ENCODE data around the gene RPH3AL. TPM values are rescaled to one million over a fixed set of nuclear protein-coding genes. Genes with fewer than 3 reads are reported as not detected.

The RPH3AL gene
- total RNA-seq, 1 experiment from 2014 or later, result 3.0 TPM

- Histone ChIP-seq H4K20me1 (ENCODE audit: control insufficient read depth, insufficient read depth, insufficient read length) (no peaks in the 10 kb centered on the region), H3T11ph (ENCODE audit: low read length) (no peak overlapping the region), H3K79me1 (ENCODE audit: insufficient read depth, low read depth, low read length, poor library complexity, severe bottlenecking) (no peaks in the 10 kb centered on the region), H3K27me3 (ENCODE audit: insufficient read depth, low read length) (no peaks in the 10 kb centered on the region), H3K9ac (ENCODE audit: extremely low read depth, insufficient read length, low read length) (no peak overlapping the region), H3K4me2 (ENCODE audit: insufficient read depth, insufficient read length, low read length) (no peak overlapping the region), H4K5ac (ENCODE audit: insufficient read length, low read depth, low read length) (no peak overlapping the region), H3K79me2 (ENCODE audit: insufficient read depth, low read length) (no peaks in the 10 kb centered on the region), H2BK5ac (ENCODE audit: insufficient read length, low read length) (no peak overlapping the region), H2AK5ac (ENCODE audit: insufficient read length, low read length) (no peak overlapping the region), H3K23ac (ENCODE audit: insufficient read length, low read depth, low read length) (no peak overlapping the region), H3K14ac (ENCODE audit: insufficient read depth, low read length) (no peak overlapping the region), H4K8ac (replicated peaks; ENCODE audit: insufficient read length, low read depth, low read length) (no peak overlapping the region), H2BK20ac (ENCODE audit: low read depth, low read length, poor library complexity, severe bottlenecking) (no peak overlapping the region), H3K56ac (ENCODE audit: insufficient read length, low read depth, low read length) (no peak overlapping the region), H2BK12ac (ENCODE audit: insufficient read length, low read depth, low read length) (no peak overlapping the region), H3K27ac (ENCODE audit: insufficient read length, low read depth, low read length) (no peak overlapping the region), H2BK120ac (ENCODE audit: low read depth, low read length, poor library complexity, severe bottlenecking) (no peak overlapping the region), H3K18ac (ENCODE audit: insufficient read length, low read depth, low read length) (no peak overlapping the region), H3K9me3 (ENCODE audit: control insufficient read depth, low read depth, low read length) (no peaks in the 10 kb centered on the region), H3K4me1 (ENCODE audit: insufficient read depth, low read length) (no peaks in the 10 kb centered on the region), H3K4ac (ENCODE audit: low read depth, low read length) (no peak overlapping the region), H3K23me2 (ENCODE audit: insufficient read length, low read depth, low read length, poor library complexity, severe bottlenecking) (no peaks in the 10 kb centered on the region), H2AFZ (ENCODE audit: low read length) (no peak overlapping the region), H2BK15ac (ENCODE audit: low read depth, low read length) (no peak overlapping the region), H4K91ac (ENCODE audit: insufficient read length, low read depth, low read length) (no peak overlapping the region)
- peaks cover 0 to 6% (median 0%) of the 10 kb centered on the region in 3 experiments; a peak in 2 of 7 replicates for H3K36me3 Mint-ChIP-seq (ENCODE audit: insufficient read depth in 1 of 3, low read depth in 3 of 3)
- peaks cover 10% of the 10 kb centered on the region for H3K27me3 Mint-ChIP-seq (ENCODE audit: low read depth)
- H3K27ac Mint-ChIP-seq, result no peak overlapping the region
- H3K4me1 Mint-ChIP-seq, result peaks cover 0 to 4% of the 10 kb centered on the region in 2 experiments; a peak in 2 of 4 replicates
- H3K9me3 Mint-ChIP-seq, result peaks cover 4 to 14% of the 10 kb centered on the region in 2 experiments; a peak in 4 of 5 replicates
- no peak for DNase-seq
- no CpG with 5 or more reads among the region's 5 CpGs for WGBS (ENCODE audit: extremely low coverage, insufficient read length, low lambda C conversion rate)
- no peak overlapping the region for H3K4me3 Mint-ChIP-seq
- no peak for TF ChIP-seq CTCF (conservative IDR thresholded peaks at IDR 0.05)
Measured at GRCh38 chr17:278676-279059, 73.9 kb downstream of the RPH3AL start.

Measured in H9 (cell line).